Medulla oblongata (tissue), 1 donor: ENCODE measurements around the gene CD82.
A peak's percentile ranks its signal among the peaks of the same experiment; 100 is the strongest.

Experiments used
- DNase-seq: peaks from one replicate; pipeline ENCODE4 v3.0.0-alpha.2; 2015; ENCODE audit errors: extremely low spot score

The CD82 gene

GRCh38 chr11:44615913-44616791 is 50.7 kb downstream of the CD82 start:
- DNase-seq = no peak

DNA sequence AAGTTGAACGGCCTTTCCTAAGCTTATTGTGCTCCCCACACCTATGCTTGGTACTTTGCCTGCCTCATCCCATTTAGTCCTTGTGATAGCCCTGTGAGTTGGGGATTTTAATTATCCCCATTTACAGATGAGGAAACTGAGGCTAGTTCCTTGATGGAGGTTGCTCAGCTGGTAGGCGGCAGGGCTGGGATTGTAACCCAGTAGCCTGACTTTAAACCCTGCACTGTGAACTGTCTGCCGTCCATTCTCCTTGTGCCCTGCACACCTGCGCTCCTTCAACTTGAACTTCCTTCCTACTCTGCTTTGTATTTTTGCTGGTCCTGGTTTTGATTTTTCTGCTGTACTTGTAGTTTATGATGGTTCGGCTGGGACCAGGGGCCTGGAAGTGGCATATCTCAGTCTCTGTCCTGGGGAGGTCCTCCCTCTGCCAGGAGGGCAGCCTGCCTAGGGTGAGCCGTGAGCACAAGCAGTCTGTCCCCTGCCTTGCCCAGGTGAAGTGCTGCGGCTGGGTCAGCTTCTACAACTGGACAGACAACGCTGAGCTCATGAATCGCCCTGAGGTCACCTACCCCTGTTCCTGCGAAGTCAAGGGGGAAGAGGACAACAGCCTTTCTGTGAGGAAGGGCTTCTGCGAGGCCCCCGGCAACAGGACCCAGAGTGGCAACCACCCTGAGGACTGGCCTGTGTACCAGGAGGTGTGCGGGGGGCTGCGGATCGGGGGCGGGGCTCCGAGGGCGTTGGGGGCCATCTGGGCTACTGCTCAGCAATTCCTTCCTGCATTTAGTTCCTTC is 52.4 kb downstream of the CD82 start:
- no peak for DNase-seq

DNA sequence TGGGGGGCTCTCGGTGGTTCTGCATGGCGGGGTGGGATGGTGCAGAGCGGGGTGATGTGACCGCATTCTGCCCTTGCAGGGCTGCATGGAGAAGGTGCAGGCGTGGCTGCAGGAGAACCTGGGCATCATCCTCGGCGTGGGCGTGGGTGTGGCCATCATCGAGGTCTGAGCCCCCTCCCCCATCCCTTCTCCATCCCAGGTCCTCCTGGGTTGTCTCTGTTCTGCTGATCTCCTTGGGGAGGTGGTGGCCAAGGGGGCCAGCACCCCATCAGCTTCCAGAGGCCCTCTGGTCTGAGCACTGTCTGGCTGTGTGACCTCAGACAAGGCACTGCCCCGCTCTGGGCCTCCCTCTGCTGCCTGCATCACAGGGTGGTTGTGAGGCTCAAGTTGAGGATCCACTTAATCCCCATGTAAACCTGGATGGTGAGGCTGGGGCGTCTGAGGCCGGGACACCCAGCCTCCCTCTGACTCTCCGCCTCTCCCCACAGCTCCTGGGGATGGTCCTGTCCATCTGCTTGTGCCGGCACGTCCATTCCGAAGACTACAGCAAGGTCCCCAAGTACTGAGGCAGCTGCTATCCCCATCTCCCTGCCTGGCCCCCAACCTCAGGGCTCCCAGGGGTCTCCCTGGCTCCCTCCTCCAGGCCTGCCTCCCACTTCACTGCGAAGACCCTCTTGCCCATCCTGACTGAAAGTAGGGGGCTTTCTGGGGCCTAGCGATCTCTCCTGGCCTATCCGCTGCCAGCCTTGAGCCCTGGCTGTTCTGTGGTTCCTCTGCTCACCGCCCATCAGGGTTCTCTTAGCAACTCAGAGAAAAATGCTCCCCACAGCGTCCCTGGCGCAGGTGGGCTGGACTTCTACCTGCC is 53.3 kb downstream of the CD82 start:
- DNase-seq = no peak

- DNase-seq = no peak
Observed at GRCh38 chr11:44620328-44620725, 54.9 kb downstream of the CD82 start.

- DNase-seq = peak; percentile 80
Observed at GRCh38 chr11:44621140-44621681, 55.7 kb downstream of the CD82 start.

DNA sequence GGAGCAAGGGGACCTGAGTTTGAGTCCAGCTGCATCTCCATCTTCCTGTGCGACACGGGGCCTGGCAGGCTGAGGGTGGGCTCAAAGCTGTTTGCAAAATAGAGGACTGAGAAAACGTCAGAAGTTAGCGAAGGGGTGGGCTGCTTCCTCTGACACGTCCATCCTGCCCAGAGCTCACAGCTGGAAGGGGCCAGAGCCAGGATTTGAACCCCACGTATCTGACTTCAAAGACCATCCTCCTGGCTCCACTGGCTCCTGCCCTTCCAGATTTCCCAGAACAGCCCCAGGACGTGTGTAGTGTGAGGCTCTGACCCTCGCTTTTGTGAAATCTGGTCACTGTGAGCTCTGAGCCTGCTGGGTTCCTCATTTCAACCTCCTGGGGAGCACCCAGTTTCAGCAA is 56.3 kb downstream of the CD82 start:
- DNase-seq = no peak

DNA sequence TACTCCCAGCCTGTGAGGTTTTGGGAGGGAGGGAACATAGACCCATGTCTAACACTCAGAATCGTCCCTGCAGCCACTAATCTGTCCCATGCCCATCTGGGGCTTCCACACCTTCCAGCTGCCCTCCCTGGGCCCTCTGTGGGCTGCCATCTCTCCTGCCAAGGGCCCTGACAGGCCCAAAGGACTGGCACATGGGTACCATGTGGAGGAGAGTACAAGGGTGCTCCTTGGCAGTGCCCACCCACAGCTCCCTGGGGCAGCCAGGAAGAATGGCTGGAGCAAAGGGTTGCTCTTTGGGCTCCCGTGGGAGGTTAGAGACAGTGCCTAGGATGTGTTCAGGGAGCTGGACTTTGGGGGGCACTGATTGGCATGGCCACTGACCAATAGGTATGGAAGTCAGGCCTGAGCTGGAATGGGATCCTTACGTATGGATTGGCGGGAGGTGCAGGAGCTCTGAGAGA is 56.8 kb downstream of the CD82 start:
- no peak for DNase-seq

DNA sequence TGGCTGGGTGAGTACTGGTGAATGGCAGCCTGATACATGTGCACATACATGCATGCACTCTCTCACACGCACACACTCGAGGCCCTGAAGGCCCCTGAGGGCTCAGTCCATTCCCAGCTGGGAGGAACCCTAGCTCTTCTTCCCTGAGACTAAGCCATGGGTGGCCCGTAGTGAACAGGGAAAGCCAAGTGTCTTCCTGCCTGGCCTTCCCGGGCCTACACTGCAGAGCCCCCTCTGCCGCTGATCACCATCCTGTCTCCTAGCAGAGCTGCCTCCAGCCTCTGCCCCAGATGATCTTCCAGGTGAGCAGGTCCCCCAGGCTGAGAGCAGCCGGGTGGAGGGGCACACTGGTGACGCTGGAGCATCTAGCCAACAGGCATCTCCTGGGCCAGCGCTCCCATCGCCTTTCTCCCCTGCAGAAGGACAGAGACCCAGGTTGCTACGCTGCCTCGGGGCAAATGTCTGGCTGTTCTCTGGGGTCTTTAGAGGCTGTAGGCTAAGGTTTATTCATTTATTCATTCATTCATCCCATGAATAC is 57.3 kb downstream of the CD82 start:
- no peak for DNase-seq

- no peak for DNase-seq
Observed at GRCh38 chr11:44623341-44623730, 57.9 kb downstream of the CD82 start.

DNA sequence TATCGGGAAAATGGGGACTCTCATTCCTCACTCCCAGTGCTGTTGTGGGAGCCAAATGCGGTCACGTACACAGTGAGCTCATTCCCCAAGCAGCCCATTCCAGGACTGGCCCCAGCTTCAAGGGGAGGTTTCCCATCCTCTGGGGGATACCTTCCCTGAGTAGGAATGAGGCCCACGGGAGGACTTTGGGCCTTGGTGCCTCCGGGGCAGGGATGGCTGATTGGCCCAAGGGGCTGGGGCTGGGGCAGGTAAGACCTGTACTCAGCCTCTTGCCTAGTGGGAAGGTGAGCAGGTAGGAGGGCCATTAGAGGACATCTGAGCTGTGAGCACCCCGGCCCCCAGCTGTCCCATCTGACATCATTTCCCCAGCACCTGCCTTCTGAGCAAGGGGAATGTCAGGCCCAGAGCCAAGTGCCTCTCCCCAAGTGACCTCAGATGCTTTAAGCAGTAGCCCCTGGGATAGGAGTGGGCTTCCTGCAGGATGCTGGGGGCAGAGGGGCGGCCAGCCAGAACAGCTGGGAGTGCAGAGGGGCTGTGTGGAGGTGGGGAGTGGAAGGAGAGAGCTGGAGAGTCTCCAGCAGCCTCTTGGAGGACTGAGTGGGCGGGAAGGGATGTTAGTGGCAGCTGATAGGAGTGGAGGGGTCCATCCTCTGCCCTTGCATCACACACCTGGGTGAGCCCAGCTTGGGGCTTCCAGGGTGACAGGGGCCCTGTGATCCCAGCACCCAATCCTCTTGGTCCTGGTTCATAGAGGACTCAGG is 58.4 kb downstream of the CD82 start:
- no peak for DNase-seq

DNA sequence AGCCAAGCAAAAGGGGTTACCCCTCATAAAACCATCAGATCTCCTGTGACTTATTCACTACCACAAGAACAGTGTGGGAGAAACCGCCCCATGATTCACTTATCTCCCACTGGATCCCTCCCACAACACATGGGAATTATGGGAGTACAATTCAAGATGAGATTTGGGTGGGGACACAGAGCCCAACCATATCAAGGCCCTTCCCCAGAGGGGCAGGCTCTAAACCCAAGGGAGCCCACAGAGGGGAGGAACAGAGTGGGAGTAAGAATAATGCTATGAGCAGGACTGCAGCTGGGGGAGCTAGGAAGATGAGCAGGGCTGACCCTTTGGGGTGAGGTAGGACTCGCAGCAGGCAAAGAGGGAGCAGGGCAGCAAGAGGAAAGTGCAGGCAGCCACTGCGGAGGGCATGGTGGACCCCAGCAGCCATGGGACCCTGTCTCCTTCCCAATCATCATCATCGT is 59.3 kb downstream of the CD82 start:
- DNase-seq = no peak

DNA sequence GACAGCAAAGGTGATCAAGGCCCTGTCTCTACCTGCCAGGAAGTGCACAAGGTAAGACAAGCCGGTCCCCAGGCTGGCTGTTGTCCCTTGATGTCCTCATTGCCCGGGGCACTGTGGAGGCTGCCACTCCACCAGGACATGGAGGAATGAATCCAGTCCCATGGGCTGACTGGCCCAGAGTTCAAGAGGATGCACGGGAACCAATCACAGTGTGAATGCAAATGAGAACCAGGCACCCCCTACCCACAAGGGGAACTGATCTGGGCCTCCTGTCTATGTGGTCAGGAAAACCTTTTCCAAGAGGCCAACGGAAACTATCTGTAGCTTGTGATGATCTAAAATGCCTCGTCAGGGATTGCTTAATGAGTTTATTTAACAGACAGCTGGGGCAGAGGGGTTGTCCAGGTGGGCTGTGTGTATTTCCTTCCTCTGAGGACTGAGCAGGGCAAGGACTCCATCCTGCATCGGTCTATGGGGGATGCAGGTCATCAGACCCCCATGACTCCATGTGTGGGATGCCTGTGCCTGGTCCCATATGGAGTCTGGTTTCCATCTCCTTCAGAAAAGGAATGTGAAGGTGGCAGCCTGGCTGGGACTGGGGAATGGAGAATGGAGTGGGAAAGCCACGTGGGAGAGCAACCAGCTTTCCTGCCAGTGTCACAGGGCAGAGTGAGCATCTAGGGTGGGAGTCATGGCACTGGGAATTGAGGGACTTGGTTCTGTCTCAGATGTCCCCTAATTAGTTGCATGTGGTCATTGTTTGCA is 60.5 kb downstream of the CD82 start:
- no peak for DNase-seq

DNA sequence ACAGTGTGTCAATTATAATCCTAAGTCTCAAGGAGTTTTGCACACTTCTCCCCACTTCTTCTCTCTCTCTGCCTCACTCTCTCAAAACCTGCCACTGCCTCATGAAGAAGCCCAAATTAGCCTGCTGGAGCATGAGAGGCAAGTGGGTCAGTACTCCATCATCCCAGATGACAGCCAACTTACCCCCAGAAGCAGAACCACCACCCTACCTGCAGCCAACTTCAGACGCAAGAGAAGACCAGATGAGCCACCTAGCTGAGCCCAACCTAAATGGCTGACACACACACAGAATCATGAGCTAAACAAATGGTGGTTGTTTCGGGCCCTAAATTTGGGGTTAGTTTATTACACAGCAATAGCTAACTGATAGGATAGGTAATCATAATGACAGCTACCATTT is 61.2 kb downstream of the CD82 start:
- no peak for DNase-seq

DNA sequence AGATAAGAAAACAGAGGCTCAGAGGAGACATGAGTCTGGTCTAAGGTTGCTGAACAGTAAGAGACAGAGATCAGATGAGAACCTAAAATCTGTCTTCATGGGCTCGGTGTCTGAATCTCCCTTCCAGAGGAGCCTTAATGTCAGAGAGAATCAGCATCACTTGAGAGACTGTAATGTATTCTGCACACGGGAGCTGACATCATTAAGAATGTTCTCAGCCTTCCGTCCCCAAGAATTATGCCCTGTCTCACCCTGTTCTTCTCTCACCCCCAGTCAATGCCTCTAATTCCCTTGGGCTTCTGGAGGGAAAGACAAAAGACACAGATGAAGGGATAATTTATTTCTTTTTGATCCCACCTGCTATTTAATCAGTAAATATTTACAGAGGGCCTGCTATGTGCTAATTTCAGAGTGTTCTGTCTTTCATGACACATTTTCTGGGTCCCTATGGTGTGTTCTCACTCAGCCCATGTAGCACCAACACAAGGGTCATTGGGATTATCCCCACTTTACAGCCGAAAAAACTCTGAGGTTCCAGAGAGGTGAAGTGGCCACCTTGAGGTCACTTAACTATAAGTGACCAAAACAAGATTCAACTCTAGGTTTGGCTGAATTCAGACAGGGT is 61.8 kb downstream of the CD82 start:
- DNase-seq = peak; percentile 48

DNA sequence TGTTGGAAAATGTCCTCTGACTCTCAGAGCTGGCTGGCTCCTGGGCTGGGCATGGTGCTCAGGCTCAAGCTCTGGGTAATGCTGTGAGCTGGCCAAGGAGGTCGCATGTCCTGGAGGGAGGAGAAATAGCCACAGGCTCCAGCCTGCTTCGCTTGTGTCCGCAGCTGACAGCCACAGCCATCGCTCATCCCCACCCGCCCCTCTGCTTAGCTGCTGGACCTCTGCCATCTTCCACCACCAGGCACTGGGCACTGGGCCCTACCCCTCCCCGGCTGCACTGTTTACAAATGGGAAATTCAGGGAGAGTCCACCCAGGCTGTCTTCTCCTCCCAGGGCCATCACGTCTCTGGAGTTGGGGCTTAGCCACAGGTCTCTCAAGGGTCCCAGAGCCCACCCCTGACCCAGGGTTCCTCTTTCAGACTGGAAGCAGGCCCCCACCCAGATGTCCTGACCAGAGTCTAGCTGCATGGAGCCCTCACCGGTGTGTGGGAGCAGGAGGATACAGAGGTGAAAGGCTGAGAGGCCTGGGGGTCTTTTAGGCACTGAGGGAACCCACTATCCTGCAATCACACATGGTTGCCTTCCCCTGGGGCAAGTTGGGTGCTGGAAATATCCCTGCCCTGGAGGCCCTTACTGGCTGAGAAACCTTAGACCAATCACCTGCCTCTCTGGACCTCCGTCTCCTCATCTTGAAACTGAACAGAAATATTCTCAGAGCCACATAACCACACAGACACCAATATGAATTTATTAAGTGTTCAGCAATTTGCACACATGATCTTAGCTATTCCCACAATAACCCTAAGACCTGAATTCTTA is 62.7 kb downstream of the CD82 start:
- peak; percentile 97 for DNase-seq

DNA sequence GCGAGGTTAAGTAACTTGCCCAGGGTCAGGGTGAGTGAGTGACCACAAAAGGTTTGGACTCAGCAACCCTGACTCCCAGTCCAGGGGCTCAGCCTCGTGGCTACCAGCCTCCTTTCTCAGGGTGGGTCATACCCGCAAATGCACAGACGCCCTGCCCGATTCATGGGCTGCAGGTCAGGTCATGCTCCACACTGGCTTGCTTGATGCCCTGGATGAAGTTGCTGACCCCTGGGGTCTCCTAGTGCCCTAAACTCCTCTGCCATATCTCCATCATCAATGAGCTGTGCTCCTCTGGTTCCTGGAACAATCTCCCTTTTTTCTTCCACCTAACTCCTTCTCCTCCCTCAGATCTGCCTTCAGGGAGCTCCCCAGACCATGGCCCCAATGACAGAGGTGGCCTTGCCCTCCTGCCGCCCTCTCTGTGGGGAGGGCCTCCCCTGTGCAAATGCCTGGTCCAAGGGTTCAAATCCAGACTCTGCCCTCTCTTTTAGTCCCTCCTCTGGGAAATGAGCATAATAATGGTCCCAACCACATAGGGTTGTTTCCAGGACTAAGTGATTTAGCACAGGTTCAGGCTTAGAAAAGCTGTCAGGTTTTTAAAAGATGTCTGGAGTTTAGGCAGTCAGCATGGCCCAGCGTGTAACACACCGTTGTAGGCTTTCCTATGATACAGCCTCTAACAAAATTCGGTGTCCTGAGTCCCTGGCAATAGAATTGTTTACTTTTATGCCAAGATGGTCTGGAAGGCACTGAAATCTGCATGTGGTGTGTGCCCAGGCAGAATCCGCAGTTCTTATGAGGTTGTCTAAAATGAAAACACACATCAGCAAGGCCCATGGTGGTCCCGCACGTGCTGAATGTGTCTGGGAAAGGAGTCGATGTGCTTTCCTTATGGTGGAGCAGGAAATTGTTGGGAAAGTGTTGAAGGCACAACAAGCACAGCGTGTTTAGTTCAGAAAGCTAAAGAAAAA is 63.6 kb downstream of the CD82 start:
- DNase-seq = no peak

DNA sequence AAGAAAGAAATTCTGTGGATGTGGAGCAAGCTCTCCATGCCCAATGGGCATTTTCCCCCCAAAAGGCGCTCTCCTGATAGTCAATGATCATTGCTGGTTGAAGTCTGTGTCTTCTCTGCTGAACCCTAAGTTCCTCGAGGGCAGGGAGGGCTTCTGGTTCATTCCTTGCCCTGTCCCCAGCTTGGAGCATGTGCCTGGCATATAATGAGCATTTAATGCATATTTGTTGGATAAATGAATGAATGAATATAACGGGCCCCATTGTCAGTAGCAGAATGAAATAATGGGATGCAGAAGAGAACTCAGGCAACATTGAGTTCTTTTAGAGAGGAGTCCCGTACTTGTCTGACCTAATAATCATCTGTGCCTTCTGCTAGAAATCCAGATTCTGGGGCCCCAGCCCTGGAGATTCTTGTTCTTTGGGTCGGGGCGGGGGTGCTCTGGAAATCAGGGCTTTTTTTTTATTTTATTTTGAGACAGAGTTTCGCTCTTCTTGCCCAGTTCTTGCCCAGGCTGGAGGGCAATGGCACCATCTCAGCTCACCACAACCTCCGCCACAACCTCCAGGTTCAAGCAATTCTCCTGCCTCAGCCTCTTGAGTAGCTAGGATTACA is 64.4 kb downstream of the CD82 start:
- peak; percentile 59 for DNase-seq
